Skin epidermis (tissue), 12 donors: ENCODE measurements around the gene WDR33.
"Not testable (repeated sequence)": the region's sequence is repeated elsewhere in the genome, so short reads cannot be mapped to it uniquely, and the experiment has no call there.

Source experiments
- H3K27ac ChIP-seq, 21 experiments: fragments of 200-600 bp; sonication (generic) in 11 of 21; one replicate each; pipeline ENCODE4 v1.5.0; 2020; ENCODE audit warnings: mild to moderate bottlenecking in 3 of 21, inconsistent platforms in 2 of 21, moderate library complexity in 2 of 21
- H3K4me3 ChIP-seq, 7 experiments: fragments of 200-600 bp; sonication (generic) in 2 of 7; one replicate each; pipeline ENCODE4 v1.5.0; 2020; ENCODE audit warnings: inconsistent platforms in 2 of 7, mild to moderate bottlenecking in 2 of 7, moderate library complexity in 1 of 7

Gene WDR33

DNA sequence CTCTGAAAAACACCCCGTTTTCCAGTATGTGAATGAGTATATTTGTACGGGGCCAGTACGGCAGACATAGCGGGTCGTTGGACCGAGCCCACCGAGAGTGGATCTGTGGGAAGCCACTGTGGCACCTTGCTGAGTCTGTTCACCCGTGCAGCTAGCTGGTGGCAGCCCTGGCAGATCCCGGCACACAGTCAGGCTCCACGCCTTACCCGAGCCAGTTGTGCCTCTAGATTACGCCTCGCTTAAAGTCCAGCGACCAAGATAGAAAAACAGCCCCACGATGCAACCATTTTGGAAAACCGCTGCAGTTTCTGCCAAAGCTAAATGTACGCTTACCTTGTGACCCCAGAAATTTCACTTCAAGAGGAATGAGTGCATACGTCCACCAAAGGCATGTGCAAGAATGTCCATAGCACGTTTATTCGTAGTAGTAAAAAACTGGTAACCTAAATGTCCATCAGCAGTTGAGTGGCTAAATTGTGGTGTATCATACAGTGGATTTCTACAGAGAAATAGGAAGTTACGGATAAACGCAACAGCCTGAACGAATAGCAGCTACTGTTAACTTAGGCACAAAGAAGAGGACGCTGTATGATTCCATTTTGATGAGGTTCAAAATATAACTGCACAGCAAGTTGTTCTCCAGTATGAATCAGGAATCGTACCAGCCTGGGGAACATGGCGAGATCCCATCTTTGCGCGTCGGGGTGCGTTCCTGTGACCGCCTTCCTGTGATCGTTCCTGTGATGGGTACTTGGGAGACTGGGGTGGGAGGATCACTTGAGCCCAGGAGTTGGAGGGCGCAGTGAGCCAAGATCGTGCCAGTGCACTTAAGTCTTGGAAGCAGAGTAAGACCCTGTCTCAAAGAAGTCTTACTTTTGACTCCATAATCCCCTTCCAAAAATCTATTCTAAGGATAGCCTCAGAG is 688 bp upstream of the WDR33 start:
- Histone ChIP-seq H3K27ac (peak overlapping the region in 20 of 21 experiments; percentile 75 to 96 (median 92)), H3K4me3 (peak overlapping the region; percentile 62 to 91 (median 86))

DNA sequence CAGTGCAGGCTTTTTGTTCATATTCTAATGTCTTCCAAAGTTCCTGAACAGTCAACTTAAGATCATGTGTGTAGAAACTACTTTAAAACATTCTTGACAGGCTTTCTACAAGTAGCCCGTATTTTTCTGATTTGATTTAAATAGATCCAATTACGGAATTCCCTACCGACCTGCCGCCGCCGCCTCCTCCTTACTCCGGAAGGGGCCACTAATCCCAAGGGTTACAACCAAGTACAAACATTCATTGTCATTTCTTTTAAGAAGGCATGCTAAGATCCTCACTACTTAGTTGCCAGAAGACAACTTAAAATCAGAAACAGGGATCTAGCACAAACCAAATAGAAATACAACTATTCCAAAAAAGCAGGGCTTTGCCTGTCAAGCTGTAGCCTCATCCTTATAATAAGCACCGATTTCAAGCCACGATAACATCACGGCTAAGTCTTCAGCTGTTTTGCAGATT is 784 bp downstream of the WDR33 start:
- Histone ChIP-seq H3K27ac (peak overlapping the region in 20 of 21 experiments; percentile 75 to 96 (median 92)), H3K4me3 (peak overlapping the region; percentile 62 to 91 (median 86))

DNA sequence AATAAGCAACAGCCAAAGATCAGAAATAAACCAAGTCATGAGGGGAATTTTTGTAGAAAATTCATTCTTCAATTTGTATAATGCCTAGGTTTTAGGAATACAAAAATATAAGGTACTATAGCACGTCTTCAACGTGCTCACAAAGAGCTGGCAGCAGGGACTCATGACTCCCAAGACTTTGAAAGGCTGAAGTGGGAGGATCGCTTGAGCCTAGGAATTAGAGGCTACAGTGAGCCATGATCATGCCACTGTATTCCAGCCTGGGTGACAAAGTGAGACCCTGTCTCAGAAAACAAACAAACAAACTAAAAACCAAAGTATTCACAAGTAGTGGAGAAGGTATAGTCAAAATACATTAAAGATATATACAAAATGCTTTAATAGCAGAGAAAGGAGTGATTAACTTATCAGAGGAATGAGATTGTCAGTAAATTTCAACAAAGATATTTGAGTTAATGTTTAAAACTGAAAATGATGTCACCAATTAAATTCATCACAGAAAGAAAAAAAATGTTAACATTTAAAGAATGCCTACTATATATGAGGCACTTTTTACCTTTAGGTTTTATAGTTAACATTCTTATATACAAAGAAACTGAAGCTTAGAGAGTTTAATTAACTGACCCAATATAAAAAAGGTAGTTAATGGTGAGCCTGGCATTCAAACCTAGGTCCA is 3.2 kb downstream of the WDR33 start:
- no peak overlapping the region for H3K4me3 ChIP-seq
- no peak overlapping the region for H3K27ac ChIP-seq

DNA sequence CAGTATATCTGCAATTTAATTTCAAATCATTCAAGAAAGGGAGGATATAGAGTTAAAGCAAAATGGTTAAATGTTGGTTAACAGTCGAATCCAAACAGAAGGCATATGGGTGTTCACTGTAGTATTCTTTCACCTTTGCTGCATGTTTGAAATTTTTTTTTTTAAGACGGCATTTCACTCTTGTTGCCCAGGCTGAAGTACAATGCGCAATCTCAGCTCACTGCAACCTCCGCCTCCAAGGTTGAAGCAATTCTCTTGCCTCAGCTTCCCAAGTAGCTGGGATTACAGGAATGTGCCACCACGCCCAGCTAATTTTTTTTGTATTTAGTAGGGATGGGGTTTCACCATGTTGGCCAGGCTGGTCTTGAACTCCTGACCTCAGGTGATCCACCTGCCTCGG is 4.1 kb downstream of the WDR33 start:
- H3K27ac ChIP-seq, H3K4me3 ChIP-seq: not testable (repeated sequence)

DNA sequence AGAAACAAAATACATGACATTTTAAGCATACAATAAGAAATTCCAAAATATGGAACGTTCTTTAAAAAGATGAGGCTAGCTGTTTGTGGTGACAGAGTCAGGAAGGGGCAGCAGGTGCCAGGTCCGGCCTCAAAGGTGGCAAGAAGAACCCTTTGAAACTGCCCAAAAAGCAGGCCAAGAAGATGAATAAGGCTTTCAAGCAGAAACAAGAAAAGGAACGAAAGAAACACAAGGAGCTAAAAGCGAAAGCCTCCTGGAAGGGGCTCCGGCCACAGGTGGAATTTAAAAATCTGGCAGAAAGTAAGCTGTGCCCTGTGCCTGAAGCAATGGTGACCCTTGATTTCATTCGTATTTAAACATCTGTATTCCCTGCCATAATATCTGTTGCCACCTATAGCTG is 5.5 kb downstream of the WDR33 start:
- Histone ChIP-seq H3K4me3 (no peak overlapping the region), H3K27ac (no peak overlapping the region)

DNA sequence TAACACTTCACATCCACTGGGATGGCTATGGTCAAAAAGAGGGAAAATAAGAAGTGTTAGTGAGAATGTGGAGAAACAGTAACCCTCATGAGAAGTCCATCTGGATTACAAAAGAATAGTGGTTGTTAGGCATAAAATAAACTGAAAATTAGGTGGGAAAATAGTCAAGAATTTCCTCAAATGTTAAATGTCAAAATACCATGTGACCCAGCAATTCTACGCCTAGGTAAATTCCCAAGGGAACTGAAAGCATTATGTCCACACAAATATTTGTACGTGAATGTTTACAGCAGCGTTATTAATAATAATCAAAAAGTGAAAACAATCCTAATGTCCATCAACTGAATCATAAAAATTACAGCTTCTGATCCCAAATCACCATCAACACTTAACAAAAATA is 11.0 kb downstream of the WDR33 start:
- Histone ChIP-seq H3K27ac (no peak overlapping the region), H3K4me3 (no peak overlapping the region)

DNA sequence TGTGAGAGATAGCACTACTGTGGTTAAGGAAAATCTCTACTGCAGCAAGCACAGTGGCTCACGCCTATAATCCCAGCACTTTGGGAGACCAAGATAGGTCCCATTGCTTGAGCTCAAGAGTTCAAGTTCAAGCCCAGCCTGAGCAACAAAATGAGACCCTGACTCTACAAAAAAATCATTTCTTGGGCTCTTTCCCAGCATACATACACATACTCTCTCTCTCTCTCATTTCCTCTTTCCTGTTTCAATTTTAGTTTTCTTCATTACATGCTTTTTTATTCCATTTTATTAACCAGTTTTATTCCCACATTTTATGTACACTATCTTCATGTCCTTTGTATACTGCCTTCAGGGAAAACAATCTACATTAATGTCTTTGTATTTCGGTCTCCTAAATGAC is 14.6 kb downstream of the WDR33 start:
- Histone ChIP-seq H3K4me3 (no peak overlapping the region), H3K27ac (no peak overlapping the region)

DNA sequence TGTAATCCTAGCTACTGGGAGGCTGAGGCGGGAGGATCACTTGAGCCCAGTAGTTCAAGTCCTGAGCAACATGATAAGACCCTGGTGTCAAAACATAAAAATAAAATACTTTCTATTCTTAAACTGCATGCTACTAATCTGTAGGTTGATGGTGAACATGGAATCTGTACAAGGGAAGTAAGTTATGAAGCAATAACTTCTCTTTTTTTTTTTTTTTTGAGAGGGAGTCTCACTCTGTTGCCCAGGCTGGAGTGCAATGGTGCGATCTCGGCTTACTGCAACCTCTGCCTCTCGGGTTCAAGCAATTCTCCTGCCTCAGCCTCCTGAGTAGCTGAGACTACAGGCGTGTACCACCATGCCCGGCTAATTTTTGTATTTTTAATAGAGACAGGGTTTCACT is 16.1 kb downstream of the WDR33 start:
- not testable (repeated sequence) for H3K4me3 ChIP-seq, H3K27ac ChIP-seq

DNA sequence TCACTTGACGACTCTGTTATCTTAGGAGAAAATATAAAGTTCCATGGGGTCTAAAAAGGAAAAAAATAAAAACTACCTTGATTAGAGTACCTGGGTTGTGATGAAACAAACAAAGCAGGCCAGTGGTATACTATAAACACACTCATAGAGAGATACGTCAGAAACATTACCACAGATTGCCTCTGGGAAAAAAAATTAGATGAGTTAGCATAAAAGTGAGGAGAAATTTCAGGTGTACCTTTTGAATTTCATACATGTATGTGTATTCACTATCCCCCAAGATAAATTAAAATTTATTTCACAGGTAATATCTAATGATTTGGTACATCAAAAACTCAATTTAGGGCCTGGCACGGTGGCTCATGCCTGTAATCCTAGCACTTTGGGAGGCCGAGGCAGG is 18.2 kb downstream of the WDR33 start:
- no peak overlapping the region for H3K27ac ChIP-seq
- no peak overlapping the region for H3K4me3 ChIP-seq

DNA sequence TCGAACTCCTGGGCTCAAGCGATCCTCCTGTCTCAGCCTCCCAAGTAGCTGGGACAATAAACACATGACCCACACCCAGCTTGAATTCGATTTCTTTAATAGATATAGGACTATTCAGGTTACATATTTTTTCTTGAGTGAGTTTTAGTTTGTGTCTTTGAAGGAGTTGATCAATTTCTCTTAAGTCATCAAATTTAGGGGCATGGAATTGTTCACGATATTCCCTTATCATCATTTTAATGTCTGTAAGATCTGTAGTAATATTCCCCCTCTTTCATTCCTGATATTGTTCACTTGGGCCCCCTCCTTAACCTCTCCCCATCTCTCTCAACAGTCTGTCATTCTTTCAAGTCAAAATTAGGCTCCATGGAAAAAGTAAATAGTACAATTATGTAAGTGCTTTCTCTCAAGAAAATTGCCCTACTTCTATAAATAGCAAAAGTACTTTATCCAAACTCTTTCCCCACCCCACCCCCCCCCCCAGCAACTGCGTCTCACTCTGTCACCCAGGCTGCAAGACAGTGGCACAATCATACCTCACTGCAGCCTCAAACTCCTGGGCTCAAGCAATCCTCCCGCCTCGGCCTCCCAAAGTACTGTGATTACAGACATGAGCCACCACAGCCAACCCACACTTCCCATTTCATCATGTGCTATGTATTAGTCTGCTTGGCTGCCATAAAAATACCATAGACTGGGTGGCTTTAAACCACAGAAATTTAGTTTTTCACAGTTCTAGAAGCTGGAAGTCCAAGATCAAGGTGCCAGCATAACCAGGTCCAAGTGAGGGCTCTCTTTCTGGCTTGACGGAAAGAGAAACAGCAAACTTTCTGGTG is 20.1 kb downstream of the WDR33 start:
- H3K27ac ChIP-seq, result no peak overlapping the region
- no peak overlapping the region for H3K4me3 ChIP-seq

DNA sequence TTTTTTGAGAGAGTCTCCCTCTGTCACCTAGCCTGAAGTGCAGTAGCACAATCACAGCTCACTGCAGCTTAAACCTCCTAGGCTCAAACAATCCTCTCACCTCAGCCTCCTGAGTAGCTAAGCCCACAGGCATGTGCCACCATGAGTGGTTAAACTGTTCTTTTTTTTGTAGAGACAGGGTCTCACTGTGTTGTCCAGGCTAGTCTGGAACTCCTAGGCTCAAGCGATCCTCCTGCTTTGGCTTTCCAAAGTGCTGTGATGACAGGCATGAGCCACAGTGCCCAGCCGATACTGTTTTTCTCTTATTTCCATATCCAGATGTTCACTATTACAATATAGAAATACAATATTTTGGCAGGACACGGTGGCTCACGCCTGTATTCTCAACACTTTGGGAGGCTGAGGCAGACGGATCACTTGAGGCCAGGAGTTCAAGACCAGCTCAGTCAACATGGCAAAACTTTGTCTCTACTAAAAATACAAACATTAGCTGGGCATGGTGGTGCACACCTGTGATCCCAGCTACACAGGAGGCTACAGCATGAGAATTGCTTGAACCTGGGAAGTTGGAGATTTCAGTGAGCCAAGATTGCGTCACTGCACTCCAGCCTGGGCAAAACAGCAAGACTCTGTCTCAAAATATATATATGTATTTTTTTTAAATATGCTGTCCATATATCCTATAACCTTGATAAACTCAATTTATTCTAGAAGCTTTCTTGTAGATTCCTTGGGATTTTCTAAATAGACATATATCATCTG is 24.7 kb downstream of the WDR33 start:
- no peak overlapping the region for H3K4me3 ChIP-seq
- H3K27ac ChIP-seq, result no peak overlapping the region

DNA sequence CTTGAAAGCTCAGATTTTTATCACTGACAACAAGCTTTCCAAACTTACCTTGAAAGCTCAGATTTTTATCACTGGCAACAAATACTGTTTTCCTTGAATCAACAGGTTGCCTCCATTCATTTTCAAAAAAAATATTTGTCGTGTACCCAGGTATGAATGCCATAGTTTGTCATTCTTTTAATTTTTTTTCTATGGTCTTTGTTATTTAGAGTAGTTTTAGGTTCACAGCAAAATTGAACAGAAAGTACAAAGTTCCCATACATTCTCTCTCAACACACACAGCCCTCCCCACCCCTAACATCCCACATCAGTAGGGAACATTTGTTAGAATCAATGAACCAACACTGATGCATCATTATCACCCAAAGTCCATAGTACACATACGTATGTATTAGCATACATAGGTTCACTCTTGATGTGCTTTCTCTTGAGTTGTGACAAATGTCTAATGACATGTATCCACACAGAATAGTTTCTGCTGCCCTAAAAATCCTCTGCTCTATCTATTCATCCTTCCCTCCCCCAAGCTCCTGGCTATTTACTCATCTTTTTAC is 25.9 kb downstream of the WDR33 start:
- H3K27ac ChIP-seq, result no peak overlapping the region
- H3K4me3 ChIP-seq, result no peak overlapping the region

DNA sequence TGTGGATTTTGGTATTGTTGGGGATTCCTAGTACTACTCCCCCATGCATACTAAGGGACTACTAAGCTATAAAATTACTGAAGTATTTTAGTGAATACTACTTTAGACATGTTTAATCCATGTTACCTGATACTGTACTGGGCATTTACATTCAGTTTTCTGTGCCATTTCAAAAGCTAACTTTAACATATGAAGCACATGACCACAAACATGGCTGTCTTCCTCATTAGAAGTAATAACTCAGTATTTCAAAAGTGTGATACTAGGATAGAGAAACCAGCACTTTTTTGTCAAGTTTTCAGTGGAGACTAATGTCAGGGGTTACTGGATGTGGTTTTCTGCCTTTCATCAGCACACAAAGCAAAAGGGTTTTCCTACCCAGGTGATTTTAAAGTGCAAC is 27.9 kb downstream of the WDR33 start:
- no peak overlapping the region for H3K4me3 ChIP-seq

DNA sequence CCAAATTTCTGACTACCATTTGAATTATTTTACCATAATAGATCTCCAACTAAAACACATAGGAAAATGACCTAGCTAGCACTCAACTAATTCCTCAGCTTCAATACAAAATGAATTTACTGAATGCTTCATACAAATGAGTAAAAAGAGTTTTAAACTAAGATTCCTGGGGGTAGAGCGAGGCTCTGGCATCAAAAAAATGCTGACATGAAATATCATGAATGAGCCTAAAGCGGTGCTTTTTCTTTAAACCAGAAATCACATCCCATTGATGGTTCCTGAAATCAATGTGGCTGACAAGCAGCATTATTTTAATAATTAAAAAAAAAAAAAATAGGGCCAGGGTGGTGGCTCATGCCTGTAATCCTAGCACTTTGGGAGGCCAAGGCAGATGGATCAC is 32.1 kb downstream of the WDR33 start:
- no peak overlapping the region for H3K27ac ChIP-seq

More for the DNA sequence above, 27.9 kb downstream of the WDR33 start:
- H3K27ac ChIP-seq, result no peak overlapping the region

DNA sequence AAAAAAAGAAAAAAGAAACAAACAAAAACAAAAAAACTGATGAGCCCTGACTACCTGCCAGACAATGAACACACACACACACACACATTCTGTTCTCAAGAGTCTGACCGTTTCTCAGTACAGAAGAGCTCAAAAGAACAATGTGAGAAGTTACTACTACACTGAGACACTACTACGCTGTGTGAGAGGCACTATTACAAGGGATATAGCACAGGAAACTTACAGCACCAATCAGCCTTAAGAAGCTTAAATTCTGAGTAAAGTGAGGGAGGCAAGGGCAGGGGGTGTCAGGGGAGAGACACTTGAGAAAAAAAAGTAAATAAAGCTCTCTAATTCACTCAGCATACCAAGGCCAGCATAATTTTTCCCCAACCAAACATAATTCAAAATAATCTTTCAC is 32.5 kb downstream of the WDR33 start:
- H3K4me3 ChIP-seq, result no peak overlapping the region
- no peak overlapping the region for H3K27ac ChIP-seq

More for the DNA sequence above, 32.1 kb downstream of the WDR33 start:
- no peak overlapping the region for H3K4me3 ChIP-seq

DNA sequence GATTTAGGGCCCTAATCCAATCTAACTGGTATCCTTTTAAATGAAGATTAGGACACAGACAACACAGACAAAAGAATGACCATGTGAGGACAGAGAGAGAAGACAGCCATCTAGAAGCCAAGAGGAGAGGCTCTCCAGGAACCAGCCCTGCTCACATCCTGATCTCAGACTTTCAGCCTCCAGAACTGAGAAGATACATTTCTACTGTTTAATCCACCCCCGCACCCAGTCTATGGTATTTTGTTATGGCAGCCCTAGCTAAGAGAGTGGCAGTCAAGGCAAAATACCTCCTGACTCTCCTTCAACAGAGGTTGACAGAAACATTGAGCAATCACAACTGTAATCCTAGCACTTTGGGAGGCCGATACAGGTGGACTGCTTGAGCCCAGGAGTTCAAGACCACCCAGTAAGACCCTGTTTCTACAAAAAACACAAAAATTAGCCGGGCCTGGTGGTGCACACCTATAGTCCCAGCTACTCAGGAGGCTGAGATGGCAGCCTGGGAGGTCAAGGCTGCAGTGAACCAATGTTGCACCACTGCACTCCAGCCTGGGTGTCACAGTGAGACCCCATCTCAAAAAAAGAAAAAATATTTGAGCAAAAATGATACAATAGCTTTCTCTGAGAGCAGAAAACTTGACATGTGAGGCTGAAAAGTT is 34.7 kb downstream of the WDR33 start:
- H3K27ac ChIP-seq, result no peak overlapping the region
- H3K4me3 ChIP-seq, result no peak overlapping the region

DNA sequence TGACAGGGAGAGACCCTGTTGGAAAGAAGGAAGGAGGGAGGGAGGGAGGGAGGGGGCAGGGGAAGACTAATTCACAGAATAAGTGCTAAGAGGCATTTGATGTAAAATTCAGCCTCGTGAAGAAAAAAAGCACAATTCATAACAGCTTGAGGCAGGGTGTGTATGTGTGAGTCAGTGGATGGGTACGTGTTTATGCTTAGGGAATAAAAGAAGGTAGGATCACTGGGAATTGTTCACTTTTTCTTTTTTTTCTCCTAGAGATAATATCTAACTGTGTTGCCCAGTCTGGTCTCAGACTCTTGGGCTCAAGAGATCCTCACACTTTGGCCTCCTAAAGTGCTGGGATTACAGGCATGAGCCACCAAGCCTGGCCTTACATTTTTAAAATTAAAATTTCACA is 39.2 kb downstream of the WDR33 start:
- Histone ChIP-seq H3K4me3 (no peak overlapping the region), H3K27ac (peak overlapping the region in 1 of 21 experiments; percentile 7)

DNA sequence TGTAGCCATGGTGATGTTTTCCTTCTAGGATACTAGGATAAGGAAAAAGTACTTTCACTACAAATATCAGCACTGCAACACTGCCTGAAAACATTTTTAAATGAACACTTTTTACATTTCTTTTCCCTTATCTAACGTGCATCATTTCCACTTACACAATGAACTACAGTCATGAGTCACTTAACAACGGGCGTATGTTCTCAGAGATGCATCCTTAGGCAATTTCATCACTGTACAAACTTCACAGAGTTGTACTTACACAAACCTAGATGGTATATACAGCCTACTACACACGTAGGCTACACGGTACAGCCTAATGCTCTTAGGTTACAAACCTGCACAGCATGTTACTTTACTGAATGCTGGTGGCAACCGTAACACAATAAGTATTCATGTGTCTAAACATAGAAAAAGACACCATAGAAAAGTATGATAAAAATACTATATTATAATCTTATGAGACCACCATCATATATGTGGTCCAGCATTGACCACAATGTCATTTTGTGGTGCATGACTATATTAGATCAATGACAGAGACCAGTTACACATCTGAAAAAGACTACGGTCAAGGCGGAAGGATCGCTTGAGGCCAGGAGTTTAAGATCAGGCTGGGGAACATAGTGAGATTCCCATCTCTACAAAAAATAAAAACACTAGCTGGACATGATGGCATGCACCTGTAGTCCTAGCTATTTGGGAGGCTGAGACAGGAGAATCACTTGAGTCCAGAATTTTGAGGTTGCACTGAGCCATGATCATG is 39.8 kb downstream of the WDR33 start:
- no peak overlapping the region for H3K4me3 ChIP-seq
- H3K27ac ChIP-seq, result peak overlapping the region in 1 of 21 experiments; percentile 7
